HG03060 (cell line): Measurements from ENCODE around the gene IGF2BP3.
A peak's percentile ranks its signal among the peaks of the same experiment; 100 is the strongest.
"Not testable (repeated sequence)": the region's sequence is repeated elsewhere in the genome, so short reads cannot be mapped to it uniquely, and the experiment has no call there.

Experiments used
- ATAC-seq: cut with Tn5 transposase; IDR thresholded peaks from one replicate; pipeline ENCODE4 v1.9.1; 2021; ENCODE audit warnings: low read depth, moderate number of reproducible peaks; ENCODE audit not compliant: unreplicated experiment

IGF2BP3 gene

DNA sequence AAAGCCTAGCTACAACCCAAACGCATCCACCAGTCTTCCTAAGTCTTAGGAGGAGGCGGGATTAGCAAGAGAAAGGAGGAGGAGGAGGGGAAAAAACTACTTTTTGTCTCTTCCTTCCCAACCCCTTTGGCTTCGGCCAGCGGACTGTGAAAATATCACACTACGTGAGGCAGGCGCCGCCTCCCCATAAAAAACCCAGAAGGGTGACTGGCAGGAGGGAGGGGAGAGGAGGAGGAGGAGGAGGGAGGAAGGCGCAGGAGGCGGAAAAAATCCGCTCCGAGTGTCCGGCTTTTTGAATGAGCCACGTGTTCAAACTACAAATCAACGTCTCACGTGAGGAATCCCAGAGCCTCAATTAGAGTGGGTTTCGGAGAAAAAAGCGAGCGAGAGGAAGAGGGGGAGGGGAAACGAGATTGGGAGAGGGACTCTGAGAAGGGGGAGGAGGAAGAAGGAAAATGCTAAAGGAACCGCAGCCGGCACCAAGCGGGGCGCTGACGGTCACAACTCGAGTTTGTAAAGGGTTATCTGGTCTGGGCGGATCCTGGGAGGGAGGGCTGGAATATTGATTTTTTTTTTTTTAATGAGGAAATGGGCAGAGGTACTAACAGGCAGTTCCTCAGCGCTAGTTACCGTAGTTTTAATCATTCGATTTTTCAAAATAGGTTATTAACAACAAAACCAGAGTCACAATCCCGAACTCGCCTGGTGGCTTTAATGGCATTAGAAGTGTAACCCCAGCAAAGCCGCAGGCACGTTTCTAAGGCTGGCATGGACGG is at the start of gene IGF2BP3:
Gene IGF2BP3 (minus strand): TSS at position 162 of the 776 bp plus-strand sequence. CDS start 381 bp downstream, outside the sequence.
- ATAC-seq, result no peak

DNA sequence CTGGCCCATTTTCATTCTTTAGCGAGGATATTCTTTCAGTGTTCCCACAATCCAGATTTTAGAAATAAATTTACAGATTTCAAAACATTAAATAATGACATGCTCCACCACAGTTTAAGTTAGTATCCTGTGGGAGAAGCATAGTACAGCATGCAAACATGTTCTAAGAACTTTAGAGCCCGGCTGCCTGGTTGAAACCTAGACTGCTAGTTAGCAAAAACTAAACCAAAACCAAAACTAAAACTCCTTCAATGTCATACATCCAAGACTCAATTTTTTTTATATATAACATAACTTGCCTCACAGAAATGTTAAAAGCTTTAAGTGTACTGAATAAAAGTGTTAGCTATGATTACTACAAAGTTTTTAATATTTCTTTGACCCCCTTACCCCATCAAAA is 44.5 kb upstream of the IGF2BP3 start:
- ATAC-seq, result no peak

DNA sequence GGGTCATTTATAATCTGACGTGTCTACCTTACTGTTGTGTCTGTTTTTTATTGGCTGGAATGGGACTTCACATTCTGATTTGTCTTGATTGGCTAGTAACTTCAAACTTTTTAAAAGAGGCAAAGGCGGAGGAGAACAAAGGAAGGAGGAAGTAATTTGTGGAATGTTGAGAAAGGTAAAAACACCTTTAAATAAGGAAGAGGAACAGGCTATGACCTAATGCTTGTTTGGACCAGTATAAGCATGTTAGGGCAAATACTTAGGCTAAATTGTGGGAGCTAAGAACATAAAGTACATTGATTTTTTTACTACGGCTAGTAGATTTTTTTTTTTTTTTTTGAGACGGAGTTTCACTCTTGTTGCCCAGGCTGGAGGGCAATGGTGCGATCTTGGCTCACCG is 43.5 kb upstream of the IGF2BP3 start:
- ATAC-seq, result not testable (repeated sequence)

- no peak for ATAC-seq
Measured at GRCh38 chr7:23494009-23494408, 23.7 kb upstream of the IGF2BP3 start.

DNA sequence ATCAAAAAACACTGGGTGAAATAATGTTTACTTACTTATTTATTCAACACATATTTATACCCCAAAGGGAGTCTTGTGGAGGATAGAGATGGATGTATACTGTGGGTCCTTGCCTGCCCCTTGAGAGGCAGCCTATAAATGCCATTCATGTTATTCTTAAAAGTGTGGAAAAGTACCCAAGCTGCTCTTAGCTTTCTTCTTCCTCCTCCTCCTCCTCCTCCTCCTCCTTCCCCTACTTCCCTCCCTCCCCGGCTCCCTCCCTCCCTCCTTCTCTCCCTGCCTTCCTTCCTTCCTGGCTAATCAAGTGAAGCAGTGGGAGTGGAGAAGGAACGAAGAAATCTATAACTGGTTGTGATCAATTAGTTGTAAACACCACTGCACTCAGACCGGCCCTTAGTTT is 21.2 kb upstream of the IGF2BP3 start:
- ATAC-seq, result no peak

GRCh38 chr7:23490357-23491135 is 20.3 kb upstream of the IGF2BP3 start:
- no peak for ATAC-seq

GRCh38 chr7:23488714-23489113 is 18.4 kb upstream of the IGF2BP3 start:
- not testable (repeated sequence) for ATAC-seq

DNA sequence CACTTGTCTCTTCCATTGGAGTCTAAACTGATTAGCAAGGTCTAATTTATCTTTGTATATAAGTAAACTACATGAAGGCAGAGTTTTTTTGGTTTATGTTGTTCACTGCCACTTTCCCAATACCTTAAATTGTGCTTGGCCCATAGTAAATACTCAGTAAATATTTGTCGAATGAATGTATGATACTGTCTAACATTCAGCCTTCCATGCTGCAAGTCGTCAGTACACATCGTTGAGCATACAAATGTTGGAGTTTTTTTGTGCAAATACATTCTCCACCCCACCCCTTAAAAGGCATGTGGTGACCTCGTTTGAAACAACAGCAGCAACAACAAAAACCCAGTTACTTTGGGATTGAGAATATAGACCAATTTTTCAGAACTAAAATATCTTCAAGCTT is 17.4 kb upstream of the IGF2BP3 start:
- ATAC-seq, result no peak

DNA sequence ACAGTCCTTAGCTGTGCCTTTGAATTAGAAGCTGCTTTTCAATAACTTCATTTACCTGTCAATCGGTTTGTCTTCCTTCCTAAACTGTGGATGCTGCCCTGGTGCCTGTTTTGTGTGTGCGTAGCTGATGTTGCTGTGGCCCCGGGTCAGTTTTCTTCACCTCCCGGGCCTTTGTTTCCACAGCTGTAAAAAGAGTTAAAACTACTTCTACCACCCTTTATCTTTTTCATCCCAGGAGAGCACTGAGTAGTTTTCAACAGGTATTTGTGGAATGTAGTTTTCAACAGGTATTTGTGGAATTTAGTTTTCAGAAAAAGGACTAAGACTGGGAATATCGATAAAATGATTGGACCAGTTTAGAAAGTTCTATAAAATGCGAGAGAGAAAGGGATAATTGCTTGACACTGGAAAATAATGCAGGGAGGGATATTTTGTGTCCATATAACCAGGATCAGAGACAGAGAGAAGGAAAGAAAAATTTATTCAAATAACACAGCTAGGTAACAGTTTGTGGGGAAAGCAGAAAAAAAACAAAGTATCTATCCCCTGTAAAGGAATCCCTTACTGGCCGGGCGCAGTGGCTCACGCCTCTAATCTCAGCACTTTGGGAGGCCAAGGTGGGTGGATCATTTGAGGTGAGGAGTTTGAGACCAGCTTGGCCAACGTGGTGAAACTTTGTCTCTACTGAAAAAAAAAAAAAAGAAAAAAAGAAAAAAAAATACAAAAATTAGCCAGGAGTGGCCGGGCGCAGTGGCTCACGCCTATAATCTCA is 15.9 kb upstream of the IGF2BP3 start:
- no peak for ATAC-seq

DNA sequence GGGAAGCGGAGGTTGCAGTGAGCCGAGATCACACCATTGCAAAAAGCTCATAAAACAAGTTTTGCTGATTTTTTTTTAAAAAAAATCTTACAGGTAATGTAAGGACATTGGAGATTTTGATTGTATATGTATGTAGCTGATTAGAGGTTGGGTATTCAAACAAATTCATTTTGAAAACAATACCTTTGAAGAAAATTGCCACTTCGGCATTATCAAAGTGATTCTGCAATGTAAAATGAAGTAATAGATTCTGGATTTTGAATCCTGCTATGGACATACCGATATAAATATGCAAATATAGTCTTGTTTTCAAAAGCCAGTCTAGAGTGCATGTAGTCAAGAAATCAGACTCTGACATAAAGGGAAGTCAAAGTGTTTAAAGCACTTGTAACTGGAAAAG is 12.4 kb upstream of the IGF2BP3 start:
- ATAC-seq, result no peak

DNA sequence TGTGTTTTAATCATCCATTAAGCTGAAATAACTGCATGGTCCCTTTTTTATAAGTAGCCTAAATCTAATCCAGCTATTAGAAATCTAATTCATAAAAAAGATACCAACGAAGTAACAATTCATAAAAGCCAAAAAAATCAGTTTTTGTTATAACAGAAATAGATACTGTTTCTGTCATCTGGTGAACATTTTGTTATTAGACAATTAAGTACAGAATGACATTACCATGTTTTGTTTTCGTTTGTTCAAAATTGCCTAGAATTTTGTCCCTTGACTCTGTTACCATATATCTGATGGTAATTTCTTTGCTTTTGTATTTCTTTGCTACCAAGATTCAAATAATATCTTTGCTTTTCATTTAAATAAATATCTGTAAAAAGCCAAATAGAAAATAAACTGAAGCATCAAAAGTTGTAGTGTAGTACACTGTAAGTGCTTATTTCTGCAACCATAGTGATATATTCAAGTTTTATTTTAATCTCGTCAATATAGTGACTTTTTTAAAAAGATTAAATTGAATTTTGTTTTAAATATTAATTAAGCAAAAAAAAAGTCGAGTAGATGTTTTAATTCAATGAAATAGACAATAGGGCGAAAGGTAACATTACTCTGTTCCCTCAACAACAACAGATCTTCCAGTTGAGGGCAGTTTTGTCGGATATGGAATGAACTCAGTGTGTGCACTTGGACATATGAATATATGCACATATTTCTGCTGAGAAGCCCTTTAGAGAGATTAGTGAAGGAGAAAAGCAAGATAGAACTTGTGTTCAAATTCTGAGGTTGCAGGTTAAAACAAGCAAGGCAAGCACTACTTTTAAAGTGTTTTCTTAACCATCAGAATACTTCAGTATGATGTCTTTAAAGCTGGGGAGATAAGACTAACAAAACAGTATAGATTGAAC is 7.9 kb upstream of the IGF2BP3 start:
- no peak for ATAC-seq

- ATAC-seq, result no peak
Measured at GRCh38 chr7:23477157-23477499, 6.8 kb upstream of the IGF2BP3 start.

DNA sequence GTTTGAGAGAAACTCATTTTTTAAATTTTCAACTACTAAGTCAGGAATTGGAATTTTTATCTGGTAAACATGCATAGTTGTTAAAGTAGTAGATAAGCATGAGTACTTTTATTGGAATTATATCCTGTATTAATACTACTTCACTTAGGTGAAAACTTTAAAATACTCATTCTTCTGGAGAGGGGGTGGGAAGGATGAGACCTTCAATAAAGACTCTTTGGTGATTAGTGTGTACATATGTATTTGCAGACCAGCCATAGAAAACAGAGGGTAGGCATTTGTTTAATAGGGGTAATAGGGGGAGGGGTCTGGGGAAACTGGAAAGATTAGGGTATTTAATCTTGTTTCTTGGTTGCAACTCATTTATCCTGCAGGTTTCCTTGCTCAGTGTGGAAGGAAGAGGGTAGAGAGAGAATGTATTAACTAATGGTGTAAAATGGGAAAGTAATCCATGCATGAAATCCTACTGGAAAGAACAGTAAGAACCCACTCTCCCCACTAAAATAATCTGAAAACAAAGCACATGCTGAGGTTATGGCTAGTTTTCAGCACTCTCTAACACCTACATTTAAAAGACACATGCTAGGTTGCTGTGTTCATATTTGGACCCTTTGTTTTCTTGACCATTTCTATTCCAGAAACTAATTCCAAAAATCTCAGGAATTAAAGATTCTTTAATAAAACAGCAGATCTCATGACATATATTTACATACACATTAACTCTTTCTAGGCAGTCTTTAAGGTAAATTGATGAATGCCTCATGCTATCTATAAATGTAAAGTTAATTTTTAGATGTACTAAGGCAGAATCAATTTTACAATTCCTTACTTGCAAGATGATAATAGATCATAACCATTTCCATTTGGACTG is 6.2 kb upstream of the IGF2BP3 start:
- ATAC-seq, result no peak

GRCh38 chr7:23475576-23475839 is 5.2 kb upstream of the IGF2BP3 start:
- ATAC-seq, result no peak

- ATAC-seq, result no peak
Measured at GRCh38 chr7:23474829-23475575, 4.7 kb upstream of the IGF2BP3 start.

DNA sequence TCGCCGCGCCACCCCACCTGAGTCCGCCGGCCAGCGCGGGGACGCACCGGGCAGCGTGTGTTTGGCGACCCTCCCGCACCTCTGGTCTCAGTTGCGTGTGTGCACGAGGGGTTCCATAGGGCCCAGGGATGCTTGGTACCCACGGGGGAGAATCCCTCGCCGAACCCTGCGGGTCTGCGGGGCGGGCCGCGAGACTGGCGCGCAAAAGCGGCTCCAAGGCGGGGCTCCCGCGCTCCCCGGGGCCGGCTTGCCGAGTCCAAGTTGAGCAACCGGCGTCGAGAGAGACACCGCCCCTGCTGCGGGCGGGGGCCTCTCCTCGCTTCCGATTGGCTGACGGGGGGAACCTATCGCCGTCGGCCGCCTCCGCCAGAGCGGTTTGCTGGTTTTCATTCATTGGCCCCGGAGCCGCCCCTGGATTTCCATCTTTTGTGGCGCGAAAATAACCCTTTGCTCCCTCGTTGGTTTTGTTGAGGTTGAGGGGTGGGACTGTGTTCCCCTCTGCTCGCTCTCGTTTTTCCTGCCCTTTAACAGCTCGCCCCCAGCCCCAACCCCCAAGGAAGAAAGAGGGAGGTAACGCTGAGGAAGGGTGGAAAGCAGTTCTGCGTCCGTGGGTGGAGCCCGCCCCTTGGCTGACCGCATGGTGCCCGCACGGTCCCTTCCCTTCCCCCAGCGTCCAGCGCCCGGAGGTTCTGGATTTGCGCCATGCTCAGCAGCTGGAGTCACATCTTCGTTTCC is 4.0 kb upstream of the IGF2BP3 start:
- ATAC-seq, result peak; percentile 43

- no peak for ATAC-seq
Measured at GRCh38 chr7:23473844-23474093, 3.5 kb upstream of the IGF2BP3 start.
